ENCODE results near the gene ACTR6. TPM values are rescaled to one million over a fixed set of nuclear protein-coding genes. Genes with fewer than 3 reads are reported as not detected.
"Not testable (repeated sequence)": the region's sequence is repeated elsewhere in the genome, so short reads cannot be mapped to it uniquely, and the experiment has no call there.

Gene ACTR6
- total RNA-seq, 1 donor = 19.2 TPM

DNA sequence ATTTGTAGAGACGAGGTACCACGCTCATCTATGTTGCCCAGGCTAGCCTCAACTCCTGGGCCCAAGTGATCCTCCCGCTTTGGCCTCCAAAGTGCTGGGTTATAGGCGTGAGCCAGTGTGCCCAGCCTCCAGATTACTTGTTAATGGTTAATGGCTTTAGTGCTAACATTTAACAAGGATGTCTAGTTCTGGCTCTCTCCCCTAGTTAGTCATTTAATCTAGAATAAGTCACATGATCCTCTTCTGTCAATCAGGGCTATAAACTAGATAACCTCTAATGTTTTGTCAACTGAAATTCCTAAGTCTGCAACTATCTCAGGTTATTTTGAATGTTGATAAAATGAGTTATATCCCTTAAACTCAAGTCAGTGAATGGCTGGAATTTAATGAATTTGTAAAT is 15.7 kb downstream of the ACTR6 start:
- no peak for DNase-seq (ENCODE audit: insufficient read length, low spot score, missing footprints)
- no peaks in the 10 kb centered on the region for H3K4me1 ChIP-seq (ENCODE audit: insufficient read depth, low read length)
- no peaks in the 10 kb centered on the region for H3K9me3 ChIP-seq (ENCODE audit: low read depth, low read length)
- no peak overlapping the region for H3K27ac ChIP-seq (ENCODE audit: low read depth, low read length)
- H3K36me3 ChIP-seq (ENCODE audit: insufficient read depth, low read length) = peaks cover 13% of the 10 kb centered on the region
- no peaks in the 10 kb centered on the region for H3K79me2 ChIP-seq (ENCODE audit: insufficient read depth, low read length)
- no peak overlapping the region for H3K4me2 ChIP-seq (ENCODE audit: insufficient read depth, low read length)
- H3K4me3 ChIP-seq (ENCODE audit: insufficient read depth, low read length) = no peak overlapping the region
- no peaks in the 10 kb centered on the region for H4K20me1 ChIP-seq (ENCODE audit: insufficient read depth, low read length)
- H2AFZ ChIP-seq (ENCODE audit: low read length) = no peak overlapping the region
- TF ChIP-seq, protein P1, sequence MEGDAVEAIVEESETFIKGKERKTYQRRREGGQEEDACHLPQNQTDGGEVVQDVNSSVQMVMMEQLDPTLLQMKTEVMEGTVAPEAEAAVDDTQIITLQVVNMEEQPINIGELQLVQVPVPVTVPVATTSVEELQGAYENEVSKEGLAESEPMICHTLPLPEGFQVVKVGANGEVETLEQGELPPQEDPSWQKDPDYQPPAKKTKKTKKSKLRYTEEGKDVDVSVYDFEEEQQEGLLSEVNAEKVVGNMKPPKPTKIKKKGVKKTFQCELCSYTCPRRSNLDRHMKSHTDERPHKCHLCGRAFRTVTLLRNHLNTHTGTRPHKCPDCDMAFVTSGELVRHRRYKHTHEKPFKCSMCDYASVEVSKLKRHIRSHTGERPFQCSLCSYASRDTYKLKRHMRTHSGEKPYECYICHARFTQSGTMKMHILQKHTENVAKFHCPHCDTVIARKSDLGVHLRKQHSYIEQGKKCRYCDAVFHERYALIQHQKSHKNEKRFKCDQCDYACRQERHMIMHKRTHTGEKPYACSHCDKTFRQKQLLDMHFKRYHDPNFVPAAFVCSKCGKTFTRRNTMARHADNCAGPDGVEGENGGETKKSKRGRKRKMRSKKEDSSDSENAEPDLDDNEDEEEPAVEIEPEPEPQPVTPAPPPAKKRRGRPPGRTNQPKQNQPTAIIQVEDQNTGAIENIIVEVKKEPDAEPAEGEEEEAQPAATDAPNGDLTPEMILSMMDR (IDR thresholded peaks at IDR 0.05; ENCODE audit: extremely low read depth, low read depth, low read length) = no peak
- H3K27me3 ChIP-seq (ENCODE audit: insufficient read depth, low read length) = no peaks in the 10 kb centered on the region

DNA sequence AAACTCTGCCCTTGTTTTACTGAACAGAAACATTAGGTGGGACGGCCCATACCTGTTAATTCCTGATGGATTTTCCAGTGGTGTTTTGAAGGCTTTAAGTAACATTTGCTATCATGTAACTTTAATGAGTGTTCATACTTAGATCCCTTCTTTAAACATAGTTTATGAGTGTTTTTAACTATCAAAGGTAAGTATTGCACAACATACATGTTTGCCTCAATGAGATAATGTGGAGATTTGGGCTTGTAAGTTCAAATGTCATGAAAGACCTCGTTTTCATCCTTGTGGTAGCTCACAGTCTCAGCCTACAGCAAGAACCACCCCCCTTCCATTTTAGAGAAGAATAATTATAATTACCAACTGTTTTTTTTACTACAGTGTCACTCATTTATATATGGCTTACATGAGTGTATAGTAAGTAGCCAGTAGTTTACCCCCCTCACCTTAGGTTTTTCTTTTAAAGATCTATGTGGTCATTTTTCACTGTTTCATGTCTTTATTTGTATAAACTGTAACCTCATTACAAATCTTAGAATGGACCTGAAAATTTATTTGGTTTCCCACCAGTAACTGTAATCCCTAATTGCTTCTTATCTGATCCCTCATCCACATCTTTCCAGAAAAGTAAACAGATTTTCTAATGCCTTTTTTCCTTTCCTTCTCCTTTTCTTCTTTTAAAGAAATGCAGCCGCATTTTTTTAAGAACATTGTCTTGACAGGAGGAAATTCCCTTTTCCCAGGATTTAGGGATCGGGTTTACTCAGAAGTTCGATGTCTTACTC is 18.9 kb downstream of the ACTR6 start:
- H3K27ac ChIP-seq (ENCODE audit: low read depth, low read length) = no peak overlapping the region
- H3K4me2 ChIP-seq (ENCODE audit: insufficient read depth, low read length) = no peak overlapping the region
- H3K27me3 ChIP-seq (ENCODE audit: insufficient read depth, low read length) = no peaks in the 10 kb centered on the region
- no peak for DNase-seq (ENCODE audit: insufficient read length, low spot score, missing footprints)
- peaks cover 16% of the 10 kb centered on the region for H3K36me3 ChIP-seq (ENCODE audit: insufficient read depth, low read length)
- H3K4me1 ChIP-seq (ENCODE audit: insufficient read depth, low read length) = no peaks in the 10 kb centered on the region
- H3K9me3 ChIP-seq (ENCODE audit: low read depth, low read length) = no peaks in the 10 kb centered on the region
- no peaks in the 10 kb centered on the region for H3K79me2 ChIP-seq (ENCODE audit: insufficient read depth, low read length)
- TF ChIP-seq, protein P1 (IDR thresholded peaks at IDR 0.05; ENCODE audit: extremely low read depth, low read depth, low read length) = no peak
- H2AFZ ChIP-seq (ENCODE audit: low read length) = no peak overlapping the region
- H4K20me1 ChIP-seq (ENCODE audit: insufficient read depth, low read length) = no peaks in the 10 kb centered on the region
- H3K4me3 ChIP-seq (ENCODE audit: insufficient read depth, low read length) = no peak overlapping the region

DNA sequence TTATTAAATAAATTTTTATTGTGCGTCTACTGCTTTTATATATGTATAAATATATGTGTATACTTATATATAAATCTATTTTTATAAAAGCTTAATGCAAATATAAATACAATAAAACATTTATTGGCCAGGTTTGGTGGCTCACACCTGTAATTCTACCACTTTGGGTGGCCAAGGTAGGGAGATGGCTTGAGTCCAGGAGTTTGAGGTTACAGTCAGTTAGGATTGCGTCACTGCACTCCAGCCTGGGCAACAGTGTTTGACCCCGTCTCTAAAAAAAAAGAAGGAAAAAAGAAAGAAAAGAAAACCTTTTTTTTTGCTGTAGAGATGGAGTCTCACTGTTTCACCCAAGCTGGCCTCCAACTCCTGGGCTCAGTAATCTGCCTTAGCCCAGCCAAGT is 20.9 kb downstream of the ACTR6 start:
- Histone ChIP-seq H3K4me3 (ENCODE audit: insufficient read depth, low read length) (no peak overlapping the region), H3K79me2 (ENCODE audit: insufficient read depth, low read length) (no peaks in the 10 kb centered on the region), H3K4me2 (ENCODE audit: insufficient read depth, low read length) (no peak overlapping the region), H2AFZ (ENCODE audit: low read length) (no peak overlapping the region), H3K36me3 (ENCODE audit: insufficient read depth, low read length) (peaks cover 11% of the 10 kb centered on the region), H3K27me3 (ENCODE audit: insufficient read depth, low read length) (no peaks in the 10 kb centered on the region), H4K20me1 (ENCODE audit: insufficient read depth, low read length) (no peaks in the 10 kb centered on the region), H3K27ac (ENCODE audit: low read depth, low read length) (no peak overlapping the region), H3K4me1 (ENCODE audit: insufficient read depth, low read length) (no peaks in the 10 kb centered on the region), H3K9me3 (ENCODE audit: low read depth, low read length) (no peaks in the 10 kb centered on the region)
- TF ChIP-seq, protein P1 (IDR thresholded peaks at IDR 0.05; ENCODE audit: extremely low read depth, low read depth, low read length) = no peak
- no peak for DNase-seq (ENCODE audit: insufficient read length, low spot score, missing footprints)

DNA sequence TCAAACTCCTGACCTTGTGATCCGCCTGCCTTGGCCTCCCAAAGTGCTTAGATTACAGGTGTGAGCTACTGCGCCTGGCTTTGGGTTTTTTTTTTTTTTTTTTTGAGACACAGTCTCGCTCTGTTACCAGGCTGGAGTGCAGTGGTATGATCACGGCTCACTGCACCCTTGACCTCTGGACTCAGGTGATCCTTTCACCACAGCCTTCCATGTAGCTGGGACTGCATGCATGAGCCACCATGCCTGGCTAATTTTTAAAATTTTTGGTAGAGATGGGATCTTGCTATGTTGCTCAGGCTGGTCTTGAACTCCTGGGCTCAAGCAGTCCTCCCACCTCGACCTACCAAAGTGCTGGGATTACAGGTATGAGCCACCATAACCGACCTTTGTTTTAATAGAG is 21.6 kb downstream of the ACTR6 start:
- peaks cover 11% of the 10 kb centered on the region for H3K36me3 ChIP-seq (ENCODE audit: insufficient read depth, low read length)
- not testable (repeated sequence) for DNase-seq (ENCODE audit: insufficient read length, low spot score, missing footprints); H3K4me2 ChIP-seq (ENCODE audit: insufficient read depth, low read length); H3K4me1 ChIP-seq (ENCODE audit: insufficient read depth, low read length); H3K79me2 ChIP-seq (ENCODE audit: insufficient read depth, low read length); H3K9me3 ChIP-seq (ENCODE audit: low read depth, low read length); H3K27me3 ChIP-seq (ENCODE audit: insufficient read depth, low read length); H4K20me1 ChIP-seq (ENCODE audit: insufficient read depth, low read length); H3K27ac ChIP-seq (ENCODE audit: low read depth, low read length); H2AFZ ChIP-seq (ENCODE audit: low read length); H3K4me3 ChIP-seq (ENCODE audit: insufficient read depth, low read length)
